H1 (cell line): ENCODE results near the gene OSBP. TPM values are rescaled to one million over a fixed set of nuclear protein-coding genes. Genes with fewer than 3 reads are reported as not detected.
A peak's percentile ranks its signal among the peaks of the same experiment; 100 is the strongest.

Source experiments
- ASH2L ChIP-seq: fragments of 200-600, 300-600 bp; sonication (generic); IDR thresholded peaks from one replicate; pipeline ENCODE4 v1.7.1; 2017; ENCODE audit warnings: low read length
- CHD2 ChIP-seq: IDR thresholded peaks from 2 replicates; pipeline ENCODE4 v1.6.1; 2012; ENCODE audit warnings: low read length, improper control_type of control experiment
- CTBP2 ChIP-seq: IDR thresholded peaks from 2 replicates; pipeline ENCODE4 v1.7.0; 2011; ENCODE audit warnings: borderline replicate concordance, mild to moderate bottlenecking, moderate library complexity, mixed read lengths, low read length; ENCODE audit not compliant: insufficient read depth, insufficient read length
- EGR1 ChIP-seq: IDR thresholded peaks from 2 replicates; pipeline ENCODE4 v1.6.1; 2011; ENCODE audit warnings: low read depth, low read length, borderline replicate concordance
- EP300 ChIP-seq, 2 experiments: IDR thresholded peaks; 1 replicate in 1 of 2; 2 replicates in 1 of 2; pipeline ENCODE4 v1.6.1; 2011 to 2012; ENCODE audit warnings: low read depth in 2 of 2, low read length in 2 of 2, mild to moderate bottlenecking in 2 of 2, borderline replicate concordance in 1 of 2, inconsistent platforms in 1 of 2, moderate library complexity in 1 of 2
- FOSL1 ChIP-seq: IDR thresholded peaks from 2 replicates; pipeline ENCODE4 v1.6.1; 2011; ENCODE audit warnings: mild to moderate bottlenecking, low read depth, low read length, moderate library complexity; ENCODE audit not compliant: insufficient read depth
- GTF2F1 ChIP-seq: IDR thresholded peaks from 2 replicates; pipeline ENCODE4 v1.6.1; 2012; ENCODE audit warnings: low read depth, low read length, improper control_type of control experiment, borderline replicate concordance
- HDAC2 ChIP-seq, 2 experiments: fragments of 300-600 bp in 1 of 2; sonication (generic) in 1 of 2; IDR thresholded peaks; 2 replicates each; pipeline ENCODE4 v1.6.1; 2011 to 2012; ENCODE audit warnings: low read depth in 2 of 2, low read length in 2 of 2, mild to moderate bottlenecking in 2 of 2, moderate library complexity in 2 of 2, borderline replicate concordance in 1 of 2, inconsistent platforms in 1 of 2
- KDM4A ChIP-seq: IDR thresholded peaks from one replicate; pipeline ENCODE4 v1.7.1; 2012; ENCODE audit warnings: low read depth, mild to moderate bottlenecking, moderate library complexity, low read length, inconsistent platforms; ENCODE audit not compliant: severe bottlenecking
- KDM5A ChIP-seq: fragments of 200-600 bp; IDR thresholded peaks from 2 replicates; pipeline ENCODE4 v1.7.1; 2012; ENCODE audit warnings: mild to moderate bottlenecking, low read length, inconsistent platforms, mixed read lengths
- MAFK ChIP-seq: IDR thresholded peaks from 2 replicates; pipeline ENCODE4 v1.6.1; 2012; ENCODE audit warnings: low read depth, mild to moderate bottlenecking, improper control_type of control experiment, low read length
- NANOG ChIP-seq: IDR thresholded peaks from 2 replicates; pipeline ENCODE4 v1.6.1; 2011; ENCODE audit warnings: low read length, low read depth, mild to moderate bottlenecking, inconsistent platforms; ENCODE audit not compliant: insufficient read depth, poor library complexity, severe bottlenecking
- NRF1 ChIP-seq: IDR thresholded peaks from 2 replicates; pipeline ENCODE4 v1.6.1; 2011; ENCODE audit warnings: mild to moderate bottlenecking, low read depth, low read length, improper control_type of control experiment
- POLR2AphosphoS5 ChIP-seq: IDR thresholded peaks from 2 replicates; pipeline ENCODE4 v1.6.1; 2011; ENCODE audit warnings: low read depth, low read length
- RAD21 ChIP-seq, 2 experiments: IDR thresholded peaks in 1 of 2; conservative IDR thresholded peaks in 1 of 2; 2 replicates each; pipeline ENCODE4 v1.6.1; 2011; ENCODE audit warnings: low read depth in 2 of 2, low read length in 2 of 2, improper control_type of control experiment in 1 of 2, inconsistent platforms in 1 of 2, mild to moderate bottlenecking in 1 of 2, moderate library complexity in 1 of 2
- RFX5 ChIP-seq: IDR thresholded peaks from 2 replicates; pipeline ENCODE4 v1.6.1; 2011; ENCODE audit warnings: low read depth, low read length, improper control_type of control experiment, borderline replicate concordance
- RNF2 ChIP-seq: fragments of 200-900, 300-1000 bp; sonication (generic); IDR thresholded peaks from 2 replicates; pipeline ENCODE4 v1.7.1; 2016; ENCODE audit warnings: borderline replicate concordance, low read depth, mild to moderate bottlenecking, antibody characterized with exemption, low read length; ENCODE audit not compliant: poor library complexity, severe bottlenecking; ENCODE audit errors: missing control alignments
- RXRA ChIP-seq: IDR thresholded peaks from 2 replicates; pipeline ENCODE4 v1.6.1; 2011; ENCODE audit warnings: low read depth, mild to moderate bottlenecking, low read length, moderate library complexity; ENCODE audit not compliant: insufficient read depth
- SAP30 ChIP-seq: fragments of 300-600 bp; sonication (generic); IDR thresholded peaks from 2 replicates; pipeline ENCODE4 v1.7.1; 2012; ENCODE audit warnings: low read length, moderate library complexity, mild to moderate bottlenecking, inconsistent platforms; ENCODE audit not compliant: insufficient read depth, insufficient replicate concordance
- SP4 ChIP-seq: IDR thresholded peaks from 2 replicates; pipeline ENCODE4 v1.6.1; 2012; ENCODE audit warnings: low read length, inconsistent platforms
- SRF ChIP-seq: IDR thresholded peaks from 2 replicates; pipeline ENCODE4 v1.6.1; 2011; ENCODE audit warnings: mild to moderate bottlenecking, low read depth, low read length, moderate library complexity
- SUZ12 ChIP-seq: fragments of 200-600 bp; sonication (generic); IDR thresholded peaks from 2 replicates; pipeline ENCODE4 v1.6.1; 2012; ENCODE audit warnings: mild to moderate bottlenecking, inconsistent platforms, low read length, moderate library complexity, mixed read lengths
- TBP ChIP-seq: IDR thresholded peaks from 2 replicates; pipeline ENCODE4 v1.6.1; 2011; ENCODE audit warnings: low read depth, low read length, improper control_type of control experiment
- polyA plus RNA-seq, 7 experiments: library from polyadenylated mRNA; depleted of rRNA in 3 of 7; stranded (reverse) in 5 of 7; unstranded in 2 of 7; fragments of >200 nt in 5 of 7; fragments of 200-250 nt in 2 of 7; gene quantifications; 1 replicate in 5 of 7; 2 replicates in 1 of 7; 4 replicates in 1 of 7; pipeline versions ENCODE4 v1.2.1 to v1.2.3, GENCODE V29; 2011 to 2013; ENCODE audit warnings: missing spikeins in 2 of 7, mixed read lengths in 2 of 7
- total RNA-seq: library from RNA; stranded (reverse); fragmentation: NEBNext Ultra II Directional; extraction: Animal tissue kit (Norgen Biotek cat#: 25700); gene quantifications from 2 replicates; pipeline ENCODE4 v1.2.1, GENCODE V29; 2021

Gene OSBP
- total and polyA plus RNA-seq, 2 of the 8 experiments (the other 6 are each of a cell fraction or from before 2014, with no cell fraction given), result 13.2 to 43.1 TPM

DNA sequence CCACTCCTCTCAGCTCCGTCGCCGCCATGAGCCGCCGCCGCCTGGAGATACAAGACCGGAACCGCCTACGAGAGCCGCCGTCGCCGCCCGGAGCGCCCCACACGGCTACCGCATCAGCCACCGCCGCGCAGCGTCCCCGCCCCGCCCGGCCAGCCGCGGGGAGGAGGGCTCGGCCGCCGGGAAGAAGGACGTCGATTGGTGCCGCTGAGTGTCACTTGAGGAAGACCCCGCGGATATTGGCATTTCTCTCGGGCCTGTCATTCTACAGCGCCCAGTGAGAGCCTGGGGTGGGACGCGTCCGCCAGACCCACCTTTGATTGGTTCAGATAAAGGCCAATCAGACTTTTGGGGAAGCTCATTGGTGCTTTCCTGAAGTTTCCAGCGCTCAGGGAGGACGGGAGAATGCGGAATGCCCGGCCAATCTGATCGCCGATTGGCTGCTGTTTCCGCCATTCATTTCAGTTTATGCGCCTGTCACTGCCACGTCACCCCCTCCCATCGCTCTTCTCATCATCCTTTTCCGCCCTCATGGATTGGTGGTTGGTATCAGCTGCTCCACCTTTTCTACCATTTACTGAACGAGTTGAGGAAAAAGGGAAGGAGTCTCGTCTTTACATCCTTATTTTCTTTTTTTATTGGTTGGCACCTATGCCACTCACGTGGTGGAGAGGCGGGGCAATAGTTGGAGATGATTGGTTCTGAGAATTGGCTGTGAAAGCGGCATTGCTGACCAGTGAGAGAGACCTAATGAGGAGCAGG, at the start of gene OSBP (continued):
- TF ChIP-seq POLR2AphosphoS5 (0 out of 2 replicates have a peak, but pooled peaks have one; percentile 33), CTBP2 (no peak), NANOG (no peak), RXRA (no peak), GTF2F1 (no peak), EP300 (IDR thresholded peaks at IDR 0.05; ENCODE audit: borderline replicate concordance in 1 of 2, low read depth in 2 of 2, low read length in 2 of 2) (no peak), ASH2L (peak; percentile 44), RAD21 (IDR thresholded peaks at IDR 0.05 in 1 of 2, conservative IDR thresholded peaks at IDR 0.05 in 1 of 2; ENCODE audit: low read depth in 2 of 2, low read length in 2 of 2) (no peak), RNF2 (no peak), RFX5 (no peak), SAP30 (no peak), CHD2 (peak; percentile 98), SUZ12 (no peak), SRF (peak; percentile 25; the same call in 1 of the 2 replicates), HDAC2 (IDR thresholded peaks at IDR 0.05; ENCODE audit: borderline replicate concordance in 1 of 2, low read depth in 2 of 2, low read length in 2 of 2) (no peak), KDM5A (no peak), FOSL1 (no peak), NRF1 (no peak), KDM4A (peak; percentile 65), SP4 (peak; percentile 49; the same call in 1 of the 2 replicates), MAFK (no peak), TBP (0 out of 2 replicates have a peak, but pooled peaks have one; percentile 58), EGR1 (no peak)
- TF ChIP-seq, all 59 proteins: peak for 18
